ENCODE measurements around the gene UQCC2. TPM values are rescaled to one million over a fixed set of nuclear protein-coding genes. Genes with fewer than 3 reads are reported as not detected.

Gene UQCC2
- total and polyA plus RNA-seq, 2 of the 4 experiments (the other 2 are of a cell fraction) = 13.8 to 34.5 TPM

- Histone ChIP-seq H3K23ac (ENCODE audit: low read depth, low read length) (no peak overlapping the region), H3K79me1 (ENCODE audit: low read depth in 1 of 2, low read length in 2 of 2) (no peaks in the 10 kb centered on the region), H3K27ac (ENCODE audit: insufficient read depth, low read length) (no peak overlapping the region), H3K9me3 (ENCODE audit: control insufficient read depth, insufficient read depth, low read length) (no peaks in the 10 kb centered on the region), H3K4me3 (ENCODE audit: insufficient read depth, low read depth, low read length) (no peak overlapping the region), H3K4me1 (ENCODE audit: control insufficient read depth, insufficient read depth, low read length) (no peaks in the 10 kb centered on the region), H3K56ac (ENCODE audit: extremely low read depth, insufficient read depth, low read length) (no peak overlapping the region), H3K9ac (ENCODE audit: low read depth, low read length) (no peak overlapping the region), H4K91ac (ENCODE audit: insufficient read depth, low read depth, low read length) (no peak overlapping the region), H4K5ac (ENCODE audit: low read depth, low read length) (no peak overlapping the region), H3K27me3 (ENCODE audit: control insufficient read depth, insufficient read depth, low read length) (peaks cover 5% of the 10 kb centered on the region; the same call in 1 of the 2 replicates), H3K9me1 (ENCODE audit: insufficient read depth, low read length) (no peaks in the 10 kb centered on the region), H2BK20ac (ENCODE audit: low read depth, low read length) (no peak overlapping the region), H4K8ac (ENCODE audit: low read depth in 2 of 2, low read length in 2 of 2) (no peak overlapping the region), H2AK5ac (ENCODE audit: low read depth, low read length) (no peak overlapping the region), H3K4me2 (ENCODE audit: low read depth, low read length) (no peak overlapping the region), H3K18ac (ENCODE audit: low read depth, low read length) (no peak overlapping the region), H3K36me3 (ENCODE audit: control insufficient read depth, insufficient read depth, low read length) (no peaks in the 10 kb centered on the region), H3K4ac (ENCODE audit: low read depth, low read length) (no peak overlapping the region), H4K20me1 (ENCODE audit: insufficient read depth, low read length) (no peaks in the 10 kb centered on the region), H2BK5ac (ENCODE audit: low read depth, low read length, poor library complexity, severe bottlenecking) (no peak overlapping the region), H2BK120ac (ENCODE audit: low read depth, low read length) (no peak overlapping the region), H2AFZ (replicated peaks; ENCODE audit: low read length, poor library complexity) (no peak overlapping the region), H2BK15ac (ENCODE audit: low read depth, low read length) (no peak overlapping the region), H3K14ac (replicated peaks; ENCODE audit: low read depth, low read length) (no peak overlapping the region), H2AK9ac (replicated peaks; ENCODE audit: low read depth, low read length, poor library complexity) (no peak overlapping the region)
- ChIA-PET CTCF (no interaction called here), POLR2A (ENCODE audit: unreplicated experiment) (no interaction called here)
- in situ Hi-C loops (cut with MboI; ENCODE audit: low sequenced_read_pairs) = no loop called here
- ATAC-seq (ENCODE audit: low read depth) (no peak), DNase-seq (no peak)
- dilution Hi-C loops (cut with HindIII; ENCODE audit: low sequenced_read_pairs, unreplicated experiment) = no loop called here
- intact Hi-C loops (cut with micrococcal nuclease) = no loop called here
- BruUV-seq (replicated peaks) = no TSS peak
- 85% methylated on average over 6 of the region's 8 CpGs; no CpG with 5 or more reads in 1 of the 2 experiments for WGBS, 2 experiments (ENCODE audit: extremely low coverage in 2 of 2, insufficient read length in 1 of 2)
- TF ChIP-seq, protein P1, sequence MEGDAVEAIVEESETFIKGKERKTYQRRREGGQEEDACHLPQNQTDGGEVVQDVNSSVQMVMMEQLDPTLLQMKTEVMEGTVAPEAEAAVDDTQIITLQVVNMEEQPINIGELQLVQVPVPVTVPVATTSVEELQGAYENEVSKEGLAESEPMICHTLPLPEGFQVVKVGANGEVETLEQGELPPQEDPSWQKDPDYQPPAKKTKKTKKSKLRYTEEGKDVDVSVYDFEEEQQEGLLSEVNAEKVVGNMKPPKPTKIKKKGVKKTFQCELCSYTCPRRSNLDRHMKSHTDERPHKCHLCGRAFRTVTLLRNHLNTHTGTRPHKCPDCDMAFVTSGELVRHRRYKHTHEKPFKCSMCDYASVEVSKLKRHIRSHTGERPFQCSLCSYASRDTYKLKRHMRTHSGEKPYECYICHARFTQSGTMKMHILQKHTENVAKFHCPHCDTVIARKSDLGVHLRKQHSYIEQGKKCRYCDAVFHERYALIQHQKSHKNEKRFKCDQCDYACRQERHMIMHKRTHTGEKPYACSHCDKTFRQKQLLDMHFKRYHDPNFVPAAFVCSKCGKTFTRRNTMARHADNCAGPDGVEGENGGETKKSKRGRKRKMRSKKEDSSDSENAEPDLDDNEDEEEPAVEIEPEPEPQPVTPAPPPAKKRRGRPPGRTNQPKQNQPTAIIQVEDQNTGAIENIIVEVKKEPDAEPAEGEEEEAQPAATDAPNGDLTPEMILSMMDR (conservative IDR thresholded peaks at IDR 0.05; ENCODE audit: low read depth, low read length) = no peak
- TF ChIP-seq MAZ (IDR thresholded peaks at IDR 0.05; ENCODE audit: borderline replicate concordance, low read depth, low read length) (no peak), FOS (IDR thresholded peaks at IDR 0.05; ENCODE audit: low read depth, low read length) (no peak)
- TF ChIP-seq, protein P2, sequence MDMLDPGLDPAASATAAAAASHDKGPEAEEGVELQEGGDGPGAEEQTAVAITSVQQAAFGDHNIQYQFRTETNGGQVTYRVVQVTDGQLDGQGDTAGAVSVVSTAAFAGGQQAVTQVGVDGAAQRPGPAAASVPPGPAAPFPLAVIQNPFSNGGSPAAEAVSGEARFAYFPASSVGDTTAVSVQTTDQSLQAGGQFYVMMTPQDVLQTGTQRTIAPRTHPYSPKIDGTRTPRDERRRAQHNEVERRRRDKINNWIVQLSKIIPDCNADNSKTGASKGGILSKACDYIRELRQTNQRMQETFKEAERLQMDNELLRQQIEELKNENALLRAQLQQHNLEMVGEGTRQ (IDR thresholded peaks at IDR 0.05; ENCODE audit: low read depth, low read length) = no peak
Measured at GRCh38 chr6:33733709-33734007, 22.2 kb upstream of the UQCC2 start.

All from IMR-90 (cell line).